Esophagus muscularis mucosa (tissue), 4 donors: ENCODE measurements around the gene TNFRSF17. TPM values are rescaled to one million over a fixed set of nuclear protein-coding genes. Genes with fewer than 3 reads are reported as not detected.
A peak's percentile ranks its signal among the peaks of the same experiment; 100 is the strongest.

Experiments
- DNase-seq: peaks from one replicate; pipeline ENCODE4 v3.0.0-alpha.2; 2017; ENCODE audit errors: extremely low spot score
- H3K27ac ChIP-seq, 4 donors: fragments of 200-600 bp; sonication (generic); replicated peaks in 1 of 4; 1 replicate in 3 of 4; 2 replicates in 1 of 4; pipeline ENCODE4 v1.5.1; 2016 to 2019; ENCODE audit warnings: mild to moderate bottlenecking in 1 of 4
- H3K27me3 ChIP-seq, 4 donors: fragments of 200-600 bp; sonication (generic); one replicate each; pipeline versions ENCODE4 v1.5.1 to v1.6.0; 2016 to 2019
- H3K36me3 ChIP-seq, 4 donors: fragments of 200-600 bp; sonication (generic); one replicate each; pipeline ENCODE4 v1.5.1; 2016 to 2019
- H3K4me1 ChIP-seq, 4 donors: fragments of 200-600 bp; sonication (generic); one replicate each; pipeline ENCODE4 v1.5.1; 2016 to 2019
- H3K4me3 ChIP-seq, 4 donors: fragments of 200-600 bp; sonication (generic); 1 replicate in 2 of 4; 2 replicates in 2 of 4; pipeline ENCODE4 v1.5.1; 2016 to 2019; ENCODE audit warnings: mild to moderate bottlenecking in 4 of 4, moderate library complexity in 1 of 4
- H3K9me3 ChIP-seq, 4 donors: fragments of 200-600 bp; sonication (generic); 1 replicate in 3 of 4; 2 replicates in 1 of 4; pipeline ENCODE4 v1.5.1; 2016 to 2019
- CTCF ChIP-seq, 3 experiments: fragments of 200-600 bp in 2 of 3; fragments of 450-650 bp in 1 of 3; sonication (generic) in 2 of 3; IDR thresholded peaks; one replicate each; pipeline ENCODE4 v1.5.1; 2017 to 2019; ENCODE audit warnings: antibody characterized with exemption in 3 of 3, mild to moderate bottlenecking in 2 of 3, moderate library complexity in 1 of 3
- EP300 ChIP-seq: sonication (generic); formaldehyde crosslinking; IDR thresholded peaks from one replicate; pipeline ENCODE4 v1.6.1; 2017; ENCODE audit warnings: antibody characterized with exemption
- POLR2A ChIP-seq: fragments of 450-650 bp; IDR thresholded peaks from one replicate; pipeline ENCODE4 v1.6.1; 2017; ENCODE audit warnings: antibody characterized with exemption, moderate library complexity, mild to moderate bottlenecking, low read depth
- POLR2AphosphoS5 ChIP-seq, 2 donors: sonication (generic); formaldehyde crosslinking; IDR thresholded peaks; one replicate each; pipeline ENCODE4 v1.6.1; 2017; ENCODE audit warnings: antibody characterized with exemption in 2 of 2
- WGBS: methylation state at CpG from one replicate; pipeline ENCODE4 v1.1.5; 2018; 5-methylcytosine and 5-hydroxymethylcytosine counted together
- intact Hi-C: fragments of 100-400 bp; cut with DNase I; formaldehyde crosslinking; loops from one replicate; pipeline ENCODE4 v1.15.1; 2023
- small RNA-seq, 3 donors: library from RNA; depleted of rRNA; stranded (forward); fragments of <200 nt; gene quantifications; one replicate each; pipeline ENCODE3, GENCODE V24; 2016
- total RNA-seq, 4 donors: library from RNA; depleted of rRNA; stranded (reverse); fragments of >200 nt; gene quantifications; one replicate each; pipeline versions ENCODE4 v1.1.0 to v1.2.1, GENCODE V29; 2016

TNFRSF17 gene
- total RNA-seq, 4 donors from 2014 or later = not detected

DNA sequence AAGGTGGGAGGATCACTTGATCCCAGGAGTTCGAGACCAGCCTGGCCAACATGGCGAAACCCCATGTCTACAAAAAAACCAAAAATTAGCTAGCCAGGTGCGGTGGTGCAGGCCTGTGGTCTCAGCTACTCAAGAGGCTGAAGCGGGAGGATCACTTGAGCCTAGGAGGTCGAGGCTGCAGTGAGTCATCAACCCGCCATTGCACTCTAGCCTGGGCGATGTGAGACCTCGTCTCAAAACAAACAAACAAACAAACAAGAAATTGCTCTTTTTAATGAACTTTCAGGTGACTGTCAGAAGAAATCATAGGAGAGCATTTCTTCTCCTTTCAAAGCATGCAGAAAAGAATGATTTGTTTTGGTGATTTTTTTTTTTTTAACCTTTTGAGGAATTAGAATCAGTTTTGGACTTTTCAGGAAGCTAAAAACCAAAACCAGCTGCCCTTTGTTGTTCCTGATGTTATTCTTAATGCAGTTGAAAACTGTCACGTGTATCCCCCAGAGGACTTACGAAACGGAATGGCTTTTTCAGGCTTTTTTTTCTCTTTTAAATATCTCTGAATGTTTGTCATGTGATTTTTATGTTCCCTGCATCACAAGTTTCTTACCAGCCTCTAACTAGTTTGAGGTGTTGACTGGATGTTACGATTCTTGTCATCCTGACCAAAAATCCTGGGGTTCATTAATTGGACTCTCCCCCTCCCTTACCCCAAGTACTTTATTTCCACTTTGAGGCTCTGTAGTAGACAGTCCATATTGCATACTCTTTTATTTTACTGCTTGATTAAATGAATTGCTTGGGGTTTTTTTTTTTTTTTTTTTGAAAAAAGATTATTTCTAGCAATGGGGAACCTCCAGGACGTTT, 45.6 kb downstream of the TNFRSF17 start:
- peaks cover 0 to 19% (median under 1%) of the 10 kb centered on the region in 4 donors for H3K36me3 ChIP-seq
- intact Hi-C loops = no loop called here
- H3K9me3 ChIP-seq = no peaks in the 10 kb centered on the region
- H3K4me3 ChIP-seq = no peak overlapping the region
- peaks cover 0 to 9% (median 0%) of the 10 kb centered on the region in 4 donors for H3K4me1 ChIP-seq
- H3K27me3 ChIP-seq = no peaks in the 10 kb centered on the region
- H3K27ac ChIP-seq = peak overlapping the region; percentile 12 to 42 (median 24)
- no peak for DNase-seq
- TF ChIP-seq POLR2AphosphoS5 (IDR thresholded peaks at IDR 0.05) (no peak), POLR2A (no peak), CTCF (IDR thresholded peaks at IDR 0.05) (no peak), EP300 (no peak)
- 74% methylated on average over 13 of the region's 13 CpGs for WGBS

DNA sequence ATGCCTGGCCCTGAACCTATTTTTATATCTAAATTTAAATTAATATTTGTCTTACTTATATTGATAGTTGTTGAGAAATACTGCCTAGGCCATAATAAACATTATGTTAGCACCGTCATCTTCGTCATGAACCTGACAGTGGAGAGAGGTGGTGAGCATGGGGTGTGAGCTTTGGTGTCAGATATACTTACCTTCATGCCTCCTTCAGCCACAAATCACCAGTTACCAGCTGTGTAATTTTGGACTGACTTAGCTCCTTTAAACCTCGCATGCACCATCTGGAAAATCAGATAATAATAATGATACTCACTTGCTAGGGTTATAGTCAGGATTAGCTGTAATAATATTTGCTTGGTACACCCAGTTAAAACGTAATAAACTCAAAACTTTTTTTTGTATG, 46.6 kb downstream of the TNFRSF17 start:
- H3K27ac ChIP-seq = peak overlapping the region in 3 of 4 donors; percentile 24 to 42 (median 24)
- intact Hi-C loops = no loop called here
- 79% methylated on average over 4 of the region's 4 CpGs for WGBS
- H3K4me1 ChIP-seq = peaks cover 0 to 9% (median 0%) of the 10 kb centered on the region in 4 donors
- no peaks in the 10 kb centered on the region for H3K27me3 ChIP-seq
- no peaks in the 10 kb centered on the region for H3K9me3 ChIP-seq
- H3K4me3 ChIP-seq = no peak overlapping the region
- H3K36me3 ChIP-seq = peaks cover 0 to 16% (median 0%) of the 10 kb centered on the region in 4 donors
- DNase-seq = no peak
- TF ChIP-seq EP300 (no peak), POLR2A (no peak), POLR2AphosphoS5 (IDR thresholded peaks at IDR 0.05) (no peak), CTCF (IDR thresholded peaks at IDR 0.05) (no peak)

DNA sequence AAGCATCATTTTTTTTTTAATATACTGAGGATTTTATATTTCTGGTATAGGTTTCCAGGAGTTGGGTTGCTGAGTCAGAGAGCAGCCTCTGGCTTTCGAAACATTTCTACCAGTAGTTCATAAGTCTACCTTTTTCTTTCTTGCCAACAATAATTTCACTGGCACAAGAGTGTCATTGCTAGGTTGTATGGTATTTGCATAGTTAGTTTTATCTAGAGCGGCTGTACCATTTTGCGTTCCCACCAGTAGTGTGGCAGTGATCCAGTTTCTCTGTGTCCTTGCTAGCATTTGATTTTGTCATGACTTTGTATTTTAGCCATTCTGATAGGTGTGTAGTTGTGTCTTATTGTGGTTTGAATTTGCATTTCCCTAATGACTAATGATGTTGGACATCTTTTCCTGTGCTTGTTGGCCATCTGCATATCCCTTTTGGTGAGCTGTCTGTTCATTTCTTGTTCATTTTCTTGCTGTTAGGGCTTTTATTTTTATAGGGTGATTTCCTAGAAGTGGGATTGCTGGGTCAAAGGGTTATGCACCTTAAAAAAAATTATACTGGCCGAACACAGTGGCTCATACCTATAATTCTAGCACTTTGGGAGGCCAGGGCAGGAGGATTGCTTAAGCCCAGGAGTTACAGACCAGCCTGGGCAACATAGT, 51.4 kb downstream of the TNFRSF17 start:
- no peak overlapping the region for H3K4me3 ChIP-seq
- DNase-seq = no peak
- H3K4me1 ChIP-seq = peaks cover 0 to 1% (median 0%) of the 10 kb centered on the region in 4 donors
- TF ChIP-seq POLR2AphosphoS5 (IDR thresholded peaks at IDR 0.05) (no peak), POLR2A (no peak), CTCF (IDR thresholded peaks at IDR 0.05) (no peak), EP300 (no peak)
- no peaks in the 10 kb centered on the region for H3K36me3 ChIP-seq
- 98% methylated on average over 4 of the region's 4 CpGs for WGBS
- no peaks in the 10 kb centered on the region for H3K27me3 ChIP-seq
- no peak overlapping the region for H3K27ac ChIP-seq
- intact Hi-C loops = no loop called here
- no peaks in the 10 kb centered on the region for H3K9me3 ChIP-seq

GRCh38 chr16:12017558-12017957, 52.5 kb downstream of the TNFRSF17 start:
- no peak overlapping the region for H3K27ac ChIP-seq
- intact Hi-C loops = no loop called here
- DNase-seq = no peak
- H3K27me3 ChIP-seq = no peaks in the 10 kb centered on the region
- H3K9me3 ChIP-seq = no peaks in the 10 kb centered on the region
- no peaks in the 10 kb centered on the region for H3K36me3 ChIP-seq
- no peak overlapping the region for H3K4me3 ChIP-seq
- H3K4me1 ChIP-seq = no peaks in the 10 kb centered on the region
- no peak for TF ChIP-seq POLR2A
- no peak for TF ChIP-seq CTCF (IDR thresholded peaks at IDR 0.05)
- TF ChIP-seq EP300 = no peak
- no peak for TF ChIP-seq POLR2AphosphoS5 (IDR thresholded peaks at IDR 0.05)
- WGBS = 75% methylated on average over 5 of the region's 5 CpGs

Small RNA genes lying within 50 kb of the gene (small RNA-seq; reads per million reads assigned to genes)
- gene AC007216.5 = 0 reads per million in 3 donors
- 0 reads per million in 3 donors for gene UBL5P4

Other genes with a start within 250 kb of the TNFRSF17 start
- 10 to 100 TPM; 32.4 to 47.2 (median 38.2) TPM for gene TXNDC11, start 222.4 kb upstream of the TNFRSF17 start, total RNA-seq
- gene ZC3H7A, start 168.0 kb upstream of the TNFRSF17 start, total RNA-seq = 10 to 100 TPM; 51.1 to 61.0 (median 61.0) TPM
- 100 to 1,000 TPM in 2 of 4 donors, 10 to 100 TPM in 2; 73.9 to 125 (median 97.1) TPM for gene RSL1D1, start 113.7 kb upstream of the TNFRSF17 start, total RNA-seq
- gene GSPT1, start 49.3 kb upstream of the TNFRSF17 start, total RNA-seq = 10 to 100 TPM; 55.2 to 71.7 (median 66.5) TPM
- 10 to 100 TPM in 2 of 4 donors, 1 to 10 TPM in 1, under 1 TPM in 1; 0.66 to 12.3 (median 8.7) TPM for gene NPIPB2, start 23.2 kb upstream of the TNFRSF17 start, total RNA-seq
- 10 to 100 TPM; 17.4 to 26.7 (median 22.3) TPM for gene SNX29, start 11.5 kb downstream of the TNFRSF17 start, total RNA-seq